A673 (cell line): ENCODE results near the gene ULBP3.

Experiments used
- EZH2 ChIP-seq: fragments of 200-600 bp; sonication (generic); IDR thresholded peaks from 2 replicates; pipeline ENCODE4 v1.6.1; 2017; ENCODE audit warnings: borderline replicate concordance, low read depth, mild to moderate bottlenecking, mixed read lengths, antibody characterized with exemption, low read length; ENCODE audit not compliant: poor library complexity, severe bottlenecking
- TF ChIP-seq, protein P1 (sequence below): fragments of 300-800, 200-600 bp; sonication (generic); conservative IDR thresholded peaks from 2 replicates; pipeline ENCODE4 v1.5.1; 2017; ENCODE audit warnings: low read depth, mild to moderate bottlenecking, antibody characterized with exemption, low read length, moderate library complexity, mixed read lengths

DNA sequence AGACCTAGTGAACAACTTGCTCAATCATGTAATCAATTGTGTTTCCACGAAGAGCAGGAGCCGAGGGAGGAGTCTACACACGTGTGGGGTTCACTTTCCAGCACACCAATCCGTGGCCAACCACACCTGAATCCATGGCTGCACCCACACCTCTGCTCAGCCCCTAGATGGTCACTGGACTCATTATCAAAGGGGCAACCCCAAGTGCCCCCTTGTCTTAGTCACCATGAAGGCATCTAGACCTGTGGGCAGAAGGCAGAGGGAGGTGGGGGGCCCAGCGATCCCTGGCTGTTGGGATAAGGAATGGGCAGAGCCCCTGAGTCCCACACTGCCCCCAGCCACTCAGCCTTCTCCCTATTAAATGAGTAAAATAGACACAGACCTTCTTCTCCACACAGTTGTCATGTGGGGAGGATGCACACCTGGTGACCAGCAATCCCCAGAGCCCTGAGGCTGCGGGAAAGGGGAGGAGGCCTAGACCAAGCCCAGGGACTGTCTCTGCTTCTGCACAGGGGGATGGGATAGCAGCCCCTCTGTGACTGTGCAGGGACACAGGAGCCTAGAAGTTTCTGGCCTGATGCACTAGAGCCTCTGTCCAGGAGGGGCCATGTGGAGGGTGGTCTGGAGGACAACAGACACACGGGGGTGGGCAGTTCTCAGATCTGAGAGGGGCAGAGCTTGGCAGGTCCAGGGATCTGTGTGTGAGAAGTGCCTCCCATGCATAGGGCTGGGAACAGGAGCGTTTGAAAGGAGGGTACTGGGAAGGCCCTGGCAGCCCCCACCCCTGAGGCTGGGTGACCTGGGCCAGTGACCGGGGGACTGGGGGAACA lies 41.7 kb downstream of the ULBP3 start:
- TF ChIP-seq, protein P1, sequence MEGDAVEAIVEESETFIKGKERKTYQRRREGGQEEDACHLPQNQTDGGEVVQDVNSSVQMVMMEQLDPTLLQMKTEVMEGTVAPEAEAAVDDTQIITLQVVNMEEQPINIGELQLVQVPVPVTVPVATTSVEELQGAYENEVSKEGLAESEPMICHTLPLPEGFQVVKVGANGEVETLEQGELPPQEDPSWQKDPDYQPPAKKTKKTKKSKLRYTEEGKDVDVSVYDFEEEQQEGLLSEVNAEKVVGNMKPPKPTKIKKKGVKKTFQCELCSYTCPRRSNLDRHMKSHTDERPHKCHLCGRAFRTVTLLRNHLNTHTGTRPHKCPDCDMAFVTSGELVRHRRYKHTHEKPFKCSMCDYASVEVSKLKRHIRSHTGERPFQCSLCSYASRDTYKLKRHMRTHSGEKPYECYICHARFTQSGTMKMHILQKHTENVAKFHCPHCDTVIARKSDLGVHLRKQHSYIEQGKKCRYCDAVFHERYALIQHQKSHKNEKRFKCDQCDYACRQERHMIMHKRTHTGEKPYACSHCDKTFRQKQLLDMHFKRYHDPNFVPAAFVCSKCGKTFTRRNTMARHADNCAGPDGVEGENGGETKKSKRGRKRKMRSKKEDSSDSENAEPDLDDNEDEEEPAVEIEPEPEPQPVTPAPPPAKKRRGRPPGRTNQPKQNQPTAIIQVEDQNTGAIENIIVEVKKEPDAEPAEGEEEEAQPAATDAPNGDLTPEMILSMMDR, result no peak
- no peak for TF ChIP-seq EZH2
